Parathyroid adenoma (tissue), 2 donors: Measurements from ENCODE around the gene GOLGA6C.

Experiments
- H2AFZ ChIP-seq: fragments of 300-600 bp; sonication (generic); one replicate; pipeline ENCODE4 v1.7.0; 2017; ENCODE audit warnings: antibody characterized with exemption, mild to moderate bottlenecking
- H3K27ac ChIP-seq: fragments of 300-600 bp; sonication (generic); one replicate; pipeline ENCODE4 v1.7.0; 2017
- H3K27me3 ChIP-seq: fragments of 300-600 bp; sonication (generic); one replicate; pipeline ENCODE4 v1.7.0; 2017; ENCODE audit warnings: low read length; ENCODE audit not compliant: control insufficient read depth, insufficient read depth
- H3K36me3 ChIP-seq: fragments of 300-600 bp; sonication (generic); one replicate; pipeline ENCODE4 v1.7.0; 2017; ENCODE audit warnings: low read length; ENCODE audit not compliant: control insufficient read depth, insufficient read depth
- H3K4me1 ChIP-seq: fragments of 300-600 bp; sonication (generic); one replicate; pipeline ENCODE4 v1.7.0; 2017; ENCODE audit warnings: control low read depth
- H3K4me2 ChIP-seq: fragments of 300-600 bp; sonication (generic); one replicate; pipeline ENCODE4 v1.7.0; 2017; ENCODE audit warnings: low read length
- H3K4me3 ChIP-seq: fragments of 300-600 bp; sonication (generic); one replicate; pipeline ENCODE4 v1.7.0; 2017; ENCODE audit warnings: low read depth, low read length
- H3K79me2 ChIP-seq: fragments of 300-600 bp; sonication (generic); one replicate; pipeline ENCODE4 v1.7.0; 2017; ENCODE audit warnings: control low read depth
- H3K9ac ChIP-seq: fragments of 300-600 bp; sonication (generic); one replicate; pipeline ENCODE4 v1.7.0; 2017; ENCODE audit warnings: mild to moderate bottlenecking
- H3K9me3 ChIP-seq: fragments of 300-600 bp; sonication (generic); one replicate; pipeline ENCODE4 v1.7.0; 2017; ENCODE audit warnings: low read length; ENCODE audit not compliant: control insufficient read depth
- CTCF ChIP-seq: fragments of 300-600 bp; sonication (generic); IDR thresholded peaks from one replicate; pipeline ENCODE4 v1.7.0; 2017; ENCODE audit warnings: antibody characterized with exemption, mild to moderate bottlenecking
- donor health status: primary hyperparathyroidism.

GOLGA6C gene

GRCh38 chr15:75233504-75234190 lies 24.5 kb upstream of the GOLGA6C start:
- Histone ChIP-seq H3K4me3 (no peak overlapping the region), H3K4me2 (no peak overlapping the region), H3K4me1 (peaks cover 4% of the 10 kb centered on the region), H3K79me2 (no peaks in the 10 kb centered on the region), H2AFZ (no peak overlapping the region), H3K9ac (no peak overlapping the region), H3K27me3 (no peaks in the 10 kb centered on the region), H3K9me3 (no peaks in the 10 kb centered on the region), H3K27ac (no peak overlapping the region), H3K36me3 (no peaks in the 10 kb centered on the region)
- no peak for TF ChIP-seq CTCF

- H3K79me2 ChIP-seq: no peaks in the 10 kb centered on the region
- H3K4me2 ChIP-seq: no peak overlapping the region
- no peaks in the 10 kb centered on the region for H3K36me3 ChIP-seq
- H3K4me1 ChIP-seq: peaks cover 4% of the 10 kb centered on the region
- no peak overlapping the region for H2AFZ ChIP-seq
- H3K27me3 ChIP-seq: no peaks in the 10 kb centered on the region
- no peaks in the 10 kb centered on the region for H3K9me3 ChIP-seq
- TF ChIP-seq CTCF: no peak
- no peak overlapping the region for H3K4me3 ChIP-seq
- H3K9ac ChIP-seq: no peak overlapping the region
- no peak overlapping the region for H3K27ac ChIP-seq
Observed at GRCh38 chr15:75234191-75234810, 23.8 kb upstream of the GOLGA6C start.

- H3K27me3 ChIP-seq: no peaks in the 10 kb centered on the region
- H3K36me3 ChIP-seq: no peaks in the 10 kb centered on the region
- no peaks in the 10 kb centered on the region for H3K79me2 ChIP-seq
Observed at GRCh38 chr15:75235051-75235673, 23.0 kb upstream of the GOLGA6C start.

GRCh38 chr15:75235760-75236729 lies 22.1 kb upstream of the GOLGA6C start:
- no peak overlapping the region for H3K4me2 ChIP-seq
- H3K27me3 ChIP-seq: no peaks in the 10 kb centered on the region
- H3K79me2 ChIP-seq: no peaks in the 10 kb centered on the region
- no peak overlapping the region for H3K4me3 ChIP-seq
- no peaks in the 10 kb centered on the region for H3K36me3 ChIP-seq
- no peak overlapping the region for H3K27ac ChIP-seq
- no peaks in the 10 kb centered on the region for H3K4me1 ChIP-seq
- H3K9me3 ChIP-seq: no peaks in the 10 kb centered on the region
- TF ChIP-seq CTCF: no peak
- H3K9ac ChIP-seq: no peak overlapping the region
- peak overlapping the region; percentile 62 for H2AFZ ChIP-seq

More at GRCh38 chr15:75235051-75235673, 23.0 kb upstream of the GOLGA6C start:
- H3K4me1 ChIP-seq: peaks cover 2% of the 10 kb centered on the region
- H3K4me2 ChIP-seq: no peak overlapping the region
- H3K9me3 ChIP-seq: no peaks in the 10 kb centered on the region
- H3K27ac ChIP-seq: no peak overlapping the region
- TF ChIP-seq CTCF: no peak
- no peak overlapping the region for H2AFZ ChIP-seq
- no peak overlapping the region for H3K9ac ChIP-seq
- H3K4me3 ChIP-seq: no peak overlapping the region
